HEK293 (cell line): ENCODE measurements around the gene SUMF1.

Experiments used
- CTCF ChIA-PET: fragments of 350-600 bp; formaldehyde crosslinking; extraction: SDS; loops from one replicate; lab custom pipeline; 2021; ENCODE audit warnings: antibody characterized with exemption; lab: Yijun Ruan, JAX
- POLR2A ChIA-PET: fragments of 300-600 bp; formaldehyde crosslinking; extraction: SDS; loops from one replicate; lab custom pipeline; 2020; ENCODE audit warnings: antibody characterized with exemption, inconsistent platforms; lab: Yijun Ruan, JAX
- H3K27ac ChIP-seq: fragments of 200-500 bp; sonication (Bioruptor generic); 2 replicates; pipeline ENCODE4 v1.5.1; 2014; ENCODE audit warnings: low read depth, low read length, control low read depth, inconsistent platforms; ENCODE audit errors: extremely low read depth
- H3K36me3 ChIP-seq, 2 experiments: fragments of 200-500 bp in 1 of 2; sonication (Bioruptor generic) in 1 of 2; 1 replicate in 1 of 2; 2 replicates in 1 of 2; pipeline ENCODE4 v1.5.1; 2014 to 2017; ENCODE audit warnings: inconsistent platforms in 2 of 2, low read length in 2 of 2; ENCODE audit not compliant: control insufficient read depth in 2 of 2, insufficient read depth in 1 of 2
- H3K4me1 ChIP-seq: fragments of 200-500 bp; sonication (Bioruptor generic); 2 replicates; pipeline ENCODE4 v1.5.1; 2014; ENCODE audit warnings: mild to moderate bottlenecking, low read length, inconsistent platforms; ENCODE audit not compliant: control insufficient read depth, insufficient read depth
- H3K4me3 ChIP-seq: 2 replicates; pipeline ENCODE4 v1.5.1; 2011; ENCODE audit warnings: low read depth, mild to moderate bottlenecking, control low read depth, low read length, moderate library complexity
- H3K9me3 ChIP-seq: fragments of 200-500 bp; sonication (Bioruptor generic); 2 replicates; pipeline ENCODE4 v1.5.1; 2014; ENCODE audit warnings: low read depth, low read length, inconsistent platforms; ENCODE audit not compliant: control insufficient read depth, insufficient read depth
- BCL11B ChIP-seq: fragments of 450-650 bp; formaldehyde crosslinking; IDR thresholded peaks from 2 replicates; pipeline ENCODE4 v1.5.1; 2016; ENCODE audit warnings: low read depth, missing biosample characterization, missing genetic modification characterization
- GLI2 ChIP-seq: fragments of 450-650 bp; formaldehyde crosslinking; IDR thresholded peaks from 2 replicates; pipeline ENCODE4; 2017; ENCODE audit warnings: missing biosample characterization, missing genetic modification characterization, low read depth, borderline replicate concordance
- KLF10 ChIP-seq: fragments of 450-650 bp; IDR thresholded peaks from 2 replicates; pipeline ENCODE4 v1.5.1; 2018; ENCODE audit warnings: missing biosample characterization, mild to moderate bottlenecking, missing genetic modification characterization
- OVOL3 ChIP-seq: fragments of 450-650 bp; formaldehyde crosslinking; IDR thresholded peaks from 2 replicates; pipeline ENCODE4 v1.5.1; 2016; ENCODE audit warnings: missing biosample characterization, missing genetic modification characterization
- PRDM10 ChIP-seq: fragments of 450-650 bp; formaldehyde crosslinking; IDR thresholded peaks from 2 replicates; pipeline ENCODE4 v1.5.1; 2016; ENCODE audit warnings: missing biosample characterization, missing genetic modification characterization
- RBAK ChIP-seq: fragments of 450-650 bp; formaldehyde crosslinking; IDR thresholded peaks from 2 replicates; pipeline ENCODE4 v1.5.1; 2016; ENCODE audit warnings: missing biosample characterization, missing genetic modification characterization
- SETDB1 ChIP-seq: IDR thresholded peaks from one replicate; pipeline ENCODE4 v1.6.1; 2017; ENCODE audit warnings: mild to moderate bottlenecking, low read length, moderate library complexity, mixed read lengths; ENCODE audit not compliant: insufficient read length
- ZFP69B ChIP-seq: fragments of 450-650 bp; formaldehyde crosslinking; IDR thresholded peaks from 2 replicates; pipeline ENCODE4 v1.5.1; 2016; ENCODE audit warnings: missing biosample characterization, missing genetic modification characterization
- ZNF121 ChIP-seq: fragments of 450-650 bp; formaldehyde crosslinking; IDR thresholded peaks from 2 replicates; pipeline ENCODE4 v1.5.1; 2016; ENCODE audit warnings: missing biosample characterization, missing genetic modification characterization
- ZNF133 ChIP-seq: fragments of 450-650 bp; formaldehyde crosslinking; IDR thresholded peaks from 2 replicates; pipeline ENCODE4 v1.5.1; 2016; ENCODE audit warnings: missing biosample characterization, missing genetic modification characterization
- ZNF140 ChIP-seq: fragments of 450-650 bp; formaldehyde crosslinking; IDR thresholded peaks from 2 replicates; pipeline ENCODE4 v1.5.1; 2016; ENCODE audit warnings: missing biosample characterization, missing genetic modification characterization
- ZNF169 ChIP-seq: fragments of 450-650 bp; formaldehyde crosslinking; IDR thresholded peaks from 2 replicates; pipeline ENCODE4 v1.5.1; 2016; ENCODE audit warnings: missing biosample characterization, missing genetic modification characterization
- ZNF19 ChIP-seq: fragments of 450-650 bp; formaldehyde crosslinking; IDR thresholded peaks from 2 replicates; pipeline ENCODE4; 2016; ENCODE audit warnings: missing biosample characterization, missing genetic modification characterization, low read depth
- ZNF211 ChIP-seq: fragments of 450-650 bp; formaldehyde crosslinking; IDR thresholded peaks from 2 replicates; pipeline ENCODE4 v1.5.1; 2016; ENCODE audit warnings: low read depth, missing biosample characterization, missing genetic modification characterization
- ZNF221 ChIP-seq: fragments of 450-650 bp; formaldehyde crosslinking; IDR thresholded peaks from 2 replicates; pipeline ENCODE4 v1.5.1; 2017; ENCODE audit warnings: missing biosample characterization, missing genetic modification characterization, borderline replicate concordance
- ZNF529 ChIP-seq: fragments of 450-650 bp; formaldehyde crosslinking; IDR thresholded peaks from 2 replicates; pipeline ENCODE4 v1.5.1; 2017; ENCODE audit warnings: missing genetic modification characterization, missing biosample characterization; ENCODE audit not compliant: insufficient replicate concordance
- ZNF549 ChIP-seq: fragments of 450-650 bp; IDR thresholded peaks from 2 replicates; pipeline ENCODE4 v1.5.1; 2018; ENCODE audit warnings: missing biosample characterization, missing genetic modification characterization, mild to moderate bottlenecking, inconsistent platforms, moderate library complexity
- ZNF76 ChIP-seq: fragments of 450-650 bp; formaldehyde crosslinking; IDR thresholded peaks from 2 replicates; pipeline ENCODE4; 2016; ENCODE audit warnings: low read depth, missing biosample characterization, missing genetic modification characterization, borderline replicate concordance
- ZNF768 ChIP-seq: fragments of 450-650 bp; formaldehyde crosslinking; IDR thresholded peaks from 2 replicates; pipeline ENCODE4 v1.5.1; 2018; ENCODE audit warnings: missing biosample characterization, mild to moderate bottlenecking, missing genetic modification characterization
- ZNF776 ChIP-seq: fragments of 450-650 bp; formaldehyde crosslinking; IDR thresholded peaks from 2 replicates; pipeline ENCODE4 v1.5.0; 2017; ENCODE audit warnings: missing biosample characterization, missing genetic modification characterization, borderline replicate concordance
- ZNF830 ChIP-seq: fragments of 450-650 bp; IDR thresholded peaks from 2 replicates; pipeline ENCODE4 v1.5.0; 2018; ENCODE audit warnings: missing biosample characterization, missing genetic modification characterization, low read depth, mild to moderate bottlenecking, moderate library complexity
- ZXDB ChIP-seq: fragments of 450-650 bp; formaldehyde crosslinking; IDR thresholded peaks from 2 replicates; pipeline ENCODE4 v1.5.1; 2016; ENCODE audit warnings: missing biosample characterization, missing genetic modification characterization
- TF ChIP-seq, protein P1 (sequence below): fragments of 450-650 bp; formaldehyde crosslinking; IDR thresholded peaks from 2 replicates; pipeline ENCODE4 v1.5.1; 2016; ENCODE audit warnings: missing biosample characterization, missing genetic modification characterization

Gene SUMF1

GRCh38 chr3:4326868-4327267 is 140.2 kb downstream of the SUMF1 start:
- H3K9me3 ChIP-seq, result no peaks in the 10 kb centered on the region
- CTCF ChIA-PET, result interaction anchor here (0.6 to 1.3 kb wide), 4 partner anchors 20 to 1126 kb away, joined by 3 to 4 read pairs (median 3); no protein-coding TSS in a partner anchor
- H3K4me1 ChIP-seq, result no peaks in the 10 kb centered on the region
- H3K36me3 ChIP-seq, result no peaks in the 10 kb centered on the region
- POLR2A ChIA-PET, result no interaction called here
- no peak overlapping the region for H3K27ac ChIP-seq
- no peak overlapping the region for H3K4me3 ChIP-seq
- TF ChIP-seq BCL11B (tag by site-specific recombination) (no peak), ZNF133 (0 out of 2 replicates have a peak, but pooled peaks have one; percentile 24), KLF10 (no peak), ZNF19 (tag by site-specific recombination) (no peak), ZXDB (tag by site-specific recombination) (no peak), OVOL3 (tag by site-specific recombination) (no peak), GLI2 (tag by site-specific recombination) (no peak), ZNF140 (peak; percentile 21; the same call in 1 of the 2 replicates), ZNF529 (tag by site-specific recombination) (peak; percentile 32), ZNF549 (peak; percentile 38; the same call in 1 of the 2 replicates), ZFP69B (tag by site-specific recombination) (no peak), RBAK (no peak), SETDB1 (peak; percentile 95), ZNF776 (tag by site-specific recombination) (no peak), ZNF211 (no peak), PRDM10 (tag by site-specific recombination) (no peak), ZNF221 (tag by site-specific recombination) (no peak), ZNF169 (no peak), ZNF830 (tag by site-specific recombination) (no peak), ZNF768 (no peak), ZNF76 (tag by site-specific recombination) (no peak), ZNF121 (tag by site-specific recombination) (no peak)
- TF ChIP-seq, protein P1, sequence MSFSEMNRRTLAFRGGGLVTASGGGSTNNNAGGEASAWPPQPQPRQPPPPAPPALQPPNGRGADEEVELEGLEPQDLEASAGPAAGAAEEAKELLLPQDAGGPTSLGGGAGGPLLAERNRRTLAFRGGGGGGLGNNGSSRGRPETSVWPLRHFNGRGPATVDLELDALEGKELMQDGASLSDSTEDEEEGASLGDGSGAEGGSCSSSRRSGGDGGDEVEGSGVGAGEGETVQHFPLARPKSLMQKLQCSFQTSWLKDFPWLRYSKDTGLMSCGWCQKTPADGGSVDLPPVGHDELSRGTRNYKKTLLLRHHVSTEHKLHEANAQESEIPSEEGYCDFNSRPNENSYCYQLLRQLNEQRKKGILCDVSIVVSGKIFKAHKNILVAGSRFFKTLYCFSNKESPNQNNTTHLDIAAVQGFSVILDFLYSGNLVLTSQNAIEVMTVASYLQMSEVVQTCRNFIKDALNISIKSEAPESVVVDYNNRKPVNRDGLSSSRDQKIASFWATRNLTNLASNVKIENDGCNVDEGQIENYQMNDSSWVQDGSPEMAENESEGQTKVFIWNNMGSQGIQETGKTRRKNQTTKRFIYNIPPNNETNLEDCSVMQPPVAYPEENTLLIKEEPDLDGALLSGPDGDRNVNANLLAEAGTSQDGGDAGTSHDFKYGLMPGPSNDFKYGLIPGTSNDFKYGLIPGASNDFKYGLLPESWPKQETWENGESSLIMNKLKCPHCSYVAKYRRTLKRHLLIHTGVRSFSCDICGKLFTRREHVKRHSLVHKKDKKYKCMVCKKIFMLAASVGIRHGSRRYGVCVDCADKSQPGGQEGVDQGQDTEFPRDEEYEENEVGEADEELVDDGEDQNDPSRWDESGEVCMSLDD (tag by site-specific recombination), result no peak
